ENCODE data around the gene TTC9.

Gene TTC9

DNA sequence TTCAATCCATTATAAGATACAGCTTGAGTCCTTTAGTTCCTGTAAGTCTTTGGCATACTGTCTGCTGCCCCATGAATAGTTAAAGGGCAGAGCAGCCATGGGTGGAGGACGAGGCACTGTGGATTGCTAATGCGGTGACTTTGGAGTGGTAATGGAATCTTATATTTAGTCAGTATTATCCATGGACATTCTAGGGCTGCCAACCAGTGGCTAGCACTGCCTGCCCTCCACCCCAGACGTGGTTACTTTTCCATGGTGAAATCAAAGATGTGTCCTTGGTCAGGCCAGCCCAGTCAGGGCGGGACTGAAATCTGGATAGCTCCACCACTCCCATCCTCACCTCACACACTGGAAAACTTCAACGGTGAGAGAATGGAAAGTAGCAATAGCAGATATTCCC lies 2.3 kb downstream of the TTC9 start:
- no peak for DNase-seq (ENCODE audit: low read depth)
- H3K4me3 ChIP-seq (ENCODE audit: control insufficient read depth, low read depth, low read length), result no peak overlapping the region
- TF ChIP-seq, protein P1, sequence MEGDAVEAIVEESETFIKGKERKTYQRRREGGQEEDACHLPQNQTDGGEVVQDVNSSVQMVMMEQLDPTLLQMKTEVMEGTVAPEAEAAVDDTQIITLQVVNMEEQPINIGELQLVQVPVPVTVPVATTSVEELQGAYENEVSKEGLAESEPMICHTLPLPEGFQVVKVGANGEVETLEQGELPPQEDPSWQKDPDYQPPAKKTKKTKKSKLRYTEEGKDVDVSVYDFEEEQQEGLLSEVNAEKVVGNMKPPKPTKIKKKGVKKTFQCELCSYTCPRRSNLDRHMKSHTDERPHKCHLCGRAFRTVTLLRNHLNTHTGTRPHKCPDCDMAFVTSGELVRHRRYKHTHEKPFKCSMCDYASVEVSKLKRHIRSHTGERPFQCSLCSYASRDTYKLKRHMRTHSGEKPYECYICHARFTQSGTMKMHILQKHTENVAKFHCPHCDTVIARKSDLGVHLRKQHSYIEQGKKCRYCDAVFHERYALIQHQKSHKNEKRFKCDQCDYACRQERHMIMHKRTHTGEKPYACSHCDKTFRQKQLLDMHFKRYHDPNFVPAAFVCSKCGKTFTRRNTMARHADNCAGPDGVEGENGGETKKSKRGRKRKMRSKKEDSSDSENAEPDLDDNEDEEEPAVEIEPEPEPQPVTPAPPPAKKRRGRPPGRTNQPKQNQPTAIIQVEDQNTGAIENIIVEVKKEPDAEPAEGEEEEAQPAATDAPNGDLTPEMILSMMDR (IDR thresholded peaks at IDR 0.05; ENCODE audit: control insufficient read depth, insufficient read depth, low read depth, low read length, missing control alignments), result no peak

DNA sequence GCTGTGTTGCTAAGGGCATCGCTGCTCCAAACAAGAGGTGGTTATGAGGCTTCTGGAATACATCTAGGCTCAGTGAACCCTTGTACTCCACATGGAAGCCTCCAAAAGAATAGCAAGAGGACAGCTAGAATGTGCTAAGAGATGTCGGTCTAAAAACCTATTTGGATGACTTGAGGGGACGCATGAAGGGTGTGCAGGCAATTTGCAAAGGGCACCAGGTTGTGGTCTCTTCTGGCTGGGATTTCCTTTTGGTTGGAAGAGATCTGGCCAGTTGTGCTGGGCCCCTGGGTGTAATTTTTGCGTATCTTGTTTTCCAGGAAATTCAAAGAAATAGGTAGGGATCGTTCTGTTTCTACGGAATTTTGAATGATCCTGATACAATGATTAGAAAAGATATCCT lies 4.2 kb downstream of the TTC9 start:
- TF ChIP-seq, protein P1 (IDR thresholded peaks at IDR 0.05; ENCODE audit: control insufficient read depth, insufficient read depth, low read depth, low read length, missing control alignments), result no peak
- no peak for DNase-seq (ENCODE audit: low read depth)
- no peak overlapping the region for H3K4me3 ChIP-seq (ENCODE audit: control insufficient read depth, low read depth, low read length)

DNA sequence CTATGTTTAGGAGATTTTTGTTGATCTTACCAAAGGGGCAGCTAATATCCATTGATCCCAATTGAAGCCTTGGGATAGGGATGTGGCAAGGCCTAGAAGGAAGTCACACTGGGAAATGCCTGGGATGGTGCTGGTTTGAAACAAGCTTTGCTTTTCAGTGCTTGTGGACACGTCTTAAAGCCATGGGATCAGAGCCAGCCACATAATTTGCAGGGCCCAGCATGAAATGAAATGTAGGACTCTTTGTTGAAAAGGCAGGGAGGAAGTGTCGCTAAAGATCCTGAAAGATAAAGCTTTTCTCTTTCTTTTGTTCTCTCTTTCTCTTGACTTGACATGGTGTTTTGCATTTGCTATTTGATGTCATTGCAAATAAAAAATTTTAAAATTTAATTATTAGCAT lies 5.0 kb downstream of the TTC9 start:
- TF ChIP-seq, protein P1 (IDR thresholded peaks at IDR 0.05; ENCODE audit: control insufficient read depth, insufficient read depth, low read depth, low read length, missing control alignments), result no peak
- no peak overlapping the region for H3K4me3 ChIP-seq (ENCODE audit: control insufficient read depth, low read depth, low read length)
- DNase-seq (ENCODE audit: low read depth), result no peak

DNA sequence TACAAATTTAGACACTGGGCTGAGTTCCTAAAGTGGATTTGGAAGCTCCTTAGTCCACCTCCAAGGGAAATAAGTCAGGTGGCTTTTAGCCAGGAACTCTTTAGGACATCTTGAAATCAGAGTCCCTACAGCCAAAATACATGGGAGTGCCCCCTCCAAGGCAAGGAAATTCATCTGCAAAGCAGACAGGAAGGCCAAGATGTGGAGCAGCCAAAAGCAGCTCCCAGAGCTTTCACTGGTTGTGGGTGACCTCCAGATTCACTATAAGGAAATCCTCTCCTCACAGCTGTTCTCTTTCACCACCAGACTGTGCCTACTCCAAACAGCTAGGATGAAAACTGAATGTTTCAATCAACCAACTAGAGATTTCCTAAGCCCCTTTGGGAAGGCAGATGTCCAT lies 6.6 kb downstream of the TTC9 start:
- no peak for DNase-seq (ENCODE audit: low read depth)
- TF ChIP-seq, protein P1 (IDR thresholded peaks at IDR 0.05; ENCODE audit: control insufficient read depth, insufficient read depth, low read depth, low read length, missing control alignments), result no peak

DNA sequence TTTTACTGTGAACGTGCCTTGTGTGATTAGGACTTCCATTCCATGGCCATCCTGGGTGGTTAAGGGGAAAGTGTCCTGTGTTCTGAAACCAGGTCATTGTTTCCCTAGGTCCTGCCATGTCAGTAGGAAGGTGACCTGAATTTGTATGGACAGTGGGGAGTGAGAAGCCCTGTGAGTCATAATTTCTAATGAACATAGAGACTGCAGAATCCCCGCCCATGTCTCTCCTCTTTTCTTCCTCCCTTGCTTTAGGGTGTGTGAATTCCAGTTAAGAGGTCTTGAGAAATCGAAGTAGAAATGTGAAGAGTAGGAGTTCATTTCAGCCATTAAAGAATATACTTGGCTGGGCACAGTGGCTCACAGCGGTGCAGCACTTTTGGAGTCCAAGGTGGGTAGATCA lies 8.1 kb downstream of the TTC9 start:
- no peak for DNase-seq (ENCODE audit: low read depth)
- H3K4me3 ChIP-seq (ENCODE audit: control insufficient read depth, low read depth, low read length), result no peak overlapping the region
- TF ChIP-seq, protein P1 (IDR thresholded peaks at IDR 0.05; ENCODE audit: control insufficient read depth, insufficient read depth, low read depth, low read length, missing control alignments), result no peak

More for the DNA sequence above, 6.6 kb downstream of the TTC9 start:
- no peak overlapping the region for H3K4me3 ChIP-seq (ENCODE audit: control insufficient read depth, low read depth, low read length)

DNA sequence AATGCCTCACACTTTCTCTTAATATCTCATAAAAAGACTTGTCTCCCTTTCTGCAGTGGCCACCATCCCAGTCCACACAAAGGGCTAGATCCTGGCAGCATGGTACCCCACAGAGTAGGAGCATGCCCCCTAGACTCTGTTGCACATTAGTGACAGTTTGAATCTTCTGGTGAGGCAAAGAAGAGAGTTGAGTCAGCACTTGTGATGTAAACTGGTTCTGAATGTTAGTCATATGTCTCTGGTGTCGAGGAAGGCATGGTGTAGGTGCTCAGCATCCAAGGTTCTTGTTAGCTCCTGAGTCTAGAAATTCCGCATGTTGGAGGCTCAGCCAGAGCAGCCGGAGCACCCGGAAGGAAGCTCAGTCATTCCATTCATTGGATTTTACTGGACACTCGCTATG lies 9.8 kb downstream of the TTC9 start:
- no peak for DNase-seq (ENCODE audit: low read depth)
- TF ChIP-seq, protein P1 (IDR thresholded peaks at IDR 0.05; ENCODE audit: control insufficient read depth, insufficient read depth, low read depth, low read length, missing control alignments), result no peak

DNA sequence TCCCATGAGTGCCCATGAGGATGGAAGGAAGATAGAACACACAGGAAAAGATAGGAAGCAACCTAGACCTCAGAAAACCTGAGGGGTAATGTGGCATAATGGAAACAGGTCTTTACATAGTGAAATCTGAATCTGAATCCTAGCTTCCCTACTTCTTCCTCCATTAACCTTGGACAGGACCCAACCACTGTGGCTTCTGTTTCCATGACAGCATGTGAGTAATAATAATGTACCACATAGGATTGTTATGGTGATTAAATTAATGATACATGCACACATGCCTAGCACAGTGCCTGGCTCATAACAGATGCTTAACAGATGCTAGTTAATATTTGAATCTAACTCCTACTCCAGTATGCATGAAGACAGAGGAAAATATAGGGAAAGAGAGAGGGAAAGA lies 11.2 kb downstream of the TTC9 start:
- TF ChIP-seq, protein P1 (IDR thresholded peaks at IDR 0.05; ENCODE audit: control insufficient read depth, insufficient read depth, low read depth, low read length, missing control alignments), result no peak

More for the DNA sequence above, 9.8 kb downstream of the TTC9 start:
- H3K4me3 ChIP-seq (ENCODE audit: control insufficient read depth, low read depth, low read length), result no peak overlapping the region

More for the DNA sequence above, 11.2 kb downstream of the TTC9 start:
- DNase-seq (ENCODE audit: low read depth), result no peak
- H3K4me3 ChIP-seq (ENCODE audit: control insufficient read depth, low read depth, low read length), result no peak overlapping the region

Measured in AG09309 (cell line).